ENCODE measurements around the gene PLXNA2.

Gene PLXNA2

GRCh38 chr1:208269338-208269666 lies 25.1 kb upstream of the PLXNA2 start:
- H2BK120ac ChIP-seq (ENCODE audit: low read depth, low read length) = peak overlapping the region; percentile 18
- H3K4ac ChIP-seq (ENCODE audit: low read depth, low read length) = peak overlapping the region; percentile 58
- no peak for DNase-seq
- H3K4me3 ChIP-seq (ENCODE audit: low read length) = no peak overlapping the region
- H3K27ac ChIP-seq (ENCODE audit: low read depth, low read length) = no peak overlapping the region
- peak overlapping the region; percentile 89 for H2BK5ac ChIP-seq (ENCODE audit: low read length)
- peak overlapping the region; percentile 11 for H3K9ac ChIP-seq (ENCODE audit: low read length)
- peaks cover 28% of the 10 kb centered on the region for H3K4me1 ChIP-seq (ENCODE audit: control insufficient read depth, low read depth, low read length)
- H3K79me1 ChIP-seq (ENCODE audit: low read length) = no peaks in the 10 kb centered on the region
- H3K56ac ChIP-seq (ENCODE audit: low read length) = peak overlapping the region; percentile 78
- peak overlapping the region; percentile 15 for H2BK15ac ChIP-seq (replicated peaks; ENCODE audit: low read depth)
- H3K18ac ChIP-seq (ENCODE audit: low read length) = peak overlapping the region; percentile 61
- peak overlapping the region; percentile 26 for H4K5ac ChIP-seq (ENCODE audit: low read length)
- H3K4me2 ChIP-seq (ENCODE audit: low read length) = no peak overlapping the region
- no peaks in the 10 kb centered on the region for H3K27me3 ChIP-seq (ENCODE audit: insufficient read depth, low read length, poor library complexity)
- H3K79me2 ChIP-seq (ENCODE audit: control insufficient read depth, insufficient read depth, low read length) = no peaks in the 10 kb centered on the region
- no peak overlapping the region for H4K8ac ChIP-seq (ENCODE audit: low read depth, low read length)
- no CpG with 5 or more reads among the region's 6 CpGs for WGBS (ENCODE audit: extremely low coverage, insufficient coverage, low lambda C conversion rate)
- H3K36me3 ChIP-seq (ENCODE audit: control insufficient read depth, insufficient read depth, low read length) = no peaks in the 10 kb centered on the region
- H3K23ac ChIP-seq (ENCODE audit: low read length) = no peak overlapping the region
- peak overlapping the region; percentile 79 for H2AK5ac ChIP-seq (ENCODE audit: low read length)

GRCh38 chr1:208268541-208269337 lies 24.6 kb upstream of the PLXNA2 start:
- H3K4me2 ChIP-seq (ENCODE audit: low read length) = no peak overlapping the region
- H4K8ac ChIP-seq (ENCODE audit: low read depth, low read length) = no peak overlapping the region
- no peak for DNase-seq
- peak overlapping the region; percentile 15 for H3K9ac ChIP-seq (ENCODE audit: low read length)
- no peak overlapping the region for H3K27ac ChIP-seq (ENCODE audit: low read depth, low read length)
- H2BK120ac ChIP-seq (ENCODE audit: low read depth, low read length) = no peak overlapping the region
- H2BK15ac ChIP-seq (replicated peaks; ENCODE audit: low read depth) = no peak overlapping the region
- H3K27me3 ChIP-seq (ENCODE audit: insufficient read depth, low read length, poor library complexity) = no peaks in the 10 kb centered on the region
- H4K5ac ChIP-seq (ENCODE audit: low read length) = peak overlapping the region; percentile 26
- WGBS (ENCODE audit: extremely low coverage, insufficient coverage, low lambda C conversion rate) = no CpG with 5 or more reads among the region's 9 CpGs
- no peak overlapping the region for H3K4ac ChIP-seq (ENCODE audit: low read depth, low read length)
- no peaks in the 10 kb centered on the region for H3K79me1 ChIP-seq (ENCODE audit: low read length)
- no peak overlapping the region for H3K4me3 ChIP-seq (ENCODE audit: low read length)
- H3K79me2 ChIP-seq (ENCODE audit: control insufficient read depth, insufficient read depth, low read length) = no peaks in the 10 kb centered on the region
- H2BK5ac ChIP-seq (ENCODE audit: low read length) = peak overlapping the region; percentile 89
- H3K18ac ChIP-seq (ENCODE audit: low read length) = peak overlapping the region; percentile 61
- no peaks in the 10 kb centered on the region for H3K36me3 ChIP-seq (ENCODE audit: control insufficient read depth, insufficient read depth, low read length)
- no peak overlapping the region for H3K23ac ChIP-seq (ENCODE audit: low read length)
- peaks cover 28% of the 10 kb centered on the region for H3K4me1 ChIP-seq (ENCODE audit: control insufficient read depth, low read depth, low read length)
- H3K56ac ChIP-seq (ENCODE audit: low read length) = peak overlapping the region; percentile 78
- H2AK5ac ChIP-seq (ENCODE audit: low read length) = no peak overlapping the region

GRCh38 chr1:208265525-208265924 lies 21.3 kb upstream of the PLXNA2 start:
- H3K18ac ChIP-seq (ENCODE audit: low read length) = no peak overlapping the region
- H3K79me1 ChIP-seq (ENCODE audit: low read length) = no peaks in the 10 kb centered on the region
- no peaks in the 10 kb centered on the region for H3K27me3 ChIP-seq (ENCODE audit: insufficient read depth, low read length, poor library complexity)
- no peak overlapping the region for H4K8ac ChIP-seq (ENCODE audit: low read depth, low read length)
- DNase-seq = no peak
- H3K4me1 ChIP-seq (ENCODE audit: control insufficient read depth, low read depth, low read length) = peaks cover 12% of the 10 kb centered on the region
- H2BK5ac ChIP-seq (ENCODE audit: low read length) = no peak overlapping the region
- no peak overlapping the region for H2BK120ac ChIP-seq (ENCODE audit: low read depth, low read length)
- no peaks in the 10 kb centered on the region for H3K36me3 ChIP-seq (ENCODE audit: control insufficient read depth, insufficient read depth, low read length)
- WGBS (ENCODE audit: extremely low coverage, insufficient coverage, low lambda C conversion rate) = no CpG with 5 or more reads among the region's 3 CpGs
- H3K27ac ChIP-seq (ENCODE audit: low read depth, low read length) = no peak overlapping the region
- no peaks in the 10 kb centered on the region for H3K79me2 ChIP-seq (ENCODE audit: control insufficient read depth, insufficient read depth, low read length)
- no peak overlapping the region for H4K5ac ChIP-seq (ENCODE audit: low read length)
- no peak overlapping the region for H3K23ac ChIP-seq (ENCODE audit: low read length)
- no peak overlapping the region for H3K9ac ChIP-seq (ENCODE audit: low read length)
- H2BK15ac ChIP-seq (replicated peaks; ENCODE audit: low read depth) = no peak overlapping the region
- H3K4ac ChIP-seq (ENCODE audit: low read depth, low read length) = no peak overlapping the region
- H3K56ac ChIP-seq (ENCODE audit: low read length) = no peak overlapping the region
- H2AK5ac ChIP-seq (ENCODE audit: low read length) = no peak overlapping the region
- H3K4me3 ChIP-seq (ENCODE audit: low read length) = no peak overlapping the region
- H3K4me2 ChIP-seq (ENCODE audit: low read length) = no peak overlapping the region

DNA sequence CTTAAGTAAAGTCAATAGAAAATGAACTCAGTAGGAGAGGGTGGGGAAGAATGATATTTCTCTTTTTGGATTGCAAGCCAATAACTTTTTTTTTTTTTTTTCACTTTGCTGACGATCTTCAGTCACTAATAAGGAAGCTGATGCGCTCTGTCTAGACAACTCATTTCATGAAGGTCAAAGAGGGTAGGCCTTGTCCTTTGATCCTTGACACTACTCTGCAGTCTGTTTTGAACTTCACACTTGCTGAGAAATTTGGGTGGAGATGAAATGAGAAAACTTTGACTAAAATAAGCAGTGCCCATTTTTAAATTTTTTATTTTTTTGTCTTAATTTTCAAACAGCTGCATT lies 20.9 kb upstream of the PLXNA2 start:
- Histone ChIP-seq H3K4ac (ENCODE audit: low read depth, low read length) (no peak overlapping the region), H3K18ac (ENCODE audit: low read length) (no peak overlapping the region), H3K4me3 (ENCODE audit: low read length) (no peak overlapping the region), H3K79me2 (ENCODE audit: control insufficient read depth, insufficient read depth, low read length) (no peaks in the 10 kb centered on the region), H3K23ac (ENCODE audit: low read length) (no peak overlapping the region), H2BK5ac (ENCODE audit: low read length) (no peak overlapping the region), H4K5ac (ENCODE audit: low read length) (no peak overlapping the region), H3K79me1 (ENCODE audit: low read length) (no peaks in the 10 kb centered on the region), H3K36me3 (ENCODE audit: control insufficient read depth, insufficient read depth, low read length) (no peaks in the 10 kb centered on the region), H2BK15ac (replicated peaks; ENCODE audit: low read depth) (no peak overlapping the region), H3K9ac (ENCODE audit: low read length) (no peak overlapping the region), H3K27me3 (ENCODE audit: insufficient read depth, low read length, poor library complexity) (no peaks in the 10 kb centered on the region), H3K4me2 (ENCODE audit: low read length) (no peak overlapping the region), H3K56ac (ENCODE audit: low read length) (no peak overlapping the region), H3K27ac (ENCODE audit: low read depth, low read length) (no peak overlapping the region), H2AK5ac (ENCODE audit: low read length) (no peak overlapping the region), H4K8ac (ENCODE audit: low read depth, low read length) (no peak overlapping the region), H2BK120ac (ENCODE audit: low read depth, low read length) (no peak overlapping the region), H3K4me1 (ENCODE audit: control insufficient read depth, low read depth, low read length) (peaks cover 9% of the 10 kb centered on the region)
- DNase-seq = no peak
- WGBS (ENCODE audit: extremely low coverage, insufficient coverage, low lambda C conversion rate) = no CpG with 5 or more reads among the region's 2 CpGs

- no peak for DNase-seq
- H4K8ac ChIP-seq (ENCODE audit: low read depth, low read length) = no peak overlapping the region
- H3K23ac ChIP-seq (ENCODE audit: low read length) = no peak overlapping the region
- H2BK15ac ChIP-seq (replicated peaks; ENCODE audit: low read depth) = no peak overlapping the region
- no peak overlapping the region for H3K56ac ChIP-seq (ENCODE audit: low read length)
- H3K4me3 ChIP-seq (ENCODE audit: low read length) = no peak overlapping the region
- WGBS (ENCODE audit: extremely low coverage, insufficient coverage, low lambda C conversion rate) = no CpG with 5 or more reads among the region's 2 CpGs
- H2BK5ac ChIP-seq (ENCODE audit: low read length) = no peak overlapping the region
- no peak overlapping the region for H3K18ac ChIP-seq (ENCODE audit: low read length)
- H3K27me3 ChIP-seq (ENCODE audit: insufficient read depth, low read length, poor library complexity) = no peaks in the 10 kb centered on the region
- no peaks in the 10 kb centered on the region for H3K79me2 ChIP-seq (ENCODE audit: control insufficient read depth, insufficient read depth, low read length)
- no peak overlapping the region for H3K27ac ChIP-seq (ENCODE audit: low read depth, low read length)
- H3K4me2 ChIP-seq (ENCODE audit: low read length) = no peak overlapping the region
- H2AK5ac ChIP-seq (ENCODE audit: low read length) = no peak overlapping the region
- H3K4ac ChIP-seq (ENCODE audit: low read depth, low read length) = no peak overlapping the region
- no peak overlapping the region for H2BK120ac ChIP-seq (ENCODE audit: low read depth, low read length)
- peaks cover 4% of the 10 kb centered on the region for H3K4me1 ChIP-seq (ENCODE audit: control insufficient read depth, low read depth, low read length)
- H3K9ac ChIP-seq (ENCODE audit: low read length) = no peak overlapping the region
- H4K5ac ChIP-seq (ENCODE audit: low read length) = no peak overlapping the region
- H3K36me3 ChIP-seq (ENCODE audit: control insufficient read depth, insufficient read depth, low read length) = no peaks in the 10 kb centered on the region
- no peaks in the 10 kb centered on the region for H3K79me1 ChIP-seq (ENCODE audit: low read length)
Observed at GRCh38 chr1:208264469-208265121, 20.4 kb upstream of the PLXNA2 start.

All from mesendoderm (in vitro differentiated cells).